ENCODE measurements around the gene STUM. TPM values are rescaled to one million over a fixed set of nuclear protein-coding genes. Genes with fewer than 3 reads are reported as not detected.

The STUM gene
- total and polyA plus RNA-seq, 2 experiments from 2014 or later, result 0.23 to 1.3 TPM

DNA sequence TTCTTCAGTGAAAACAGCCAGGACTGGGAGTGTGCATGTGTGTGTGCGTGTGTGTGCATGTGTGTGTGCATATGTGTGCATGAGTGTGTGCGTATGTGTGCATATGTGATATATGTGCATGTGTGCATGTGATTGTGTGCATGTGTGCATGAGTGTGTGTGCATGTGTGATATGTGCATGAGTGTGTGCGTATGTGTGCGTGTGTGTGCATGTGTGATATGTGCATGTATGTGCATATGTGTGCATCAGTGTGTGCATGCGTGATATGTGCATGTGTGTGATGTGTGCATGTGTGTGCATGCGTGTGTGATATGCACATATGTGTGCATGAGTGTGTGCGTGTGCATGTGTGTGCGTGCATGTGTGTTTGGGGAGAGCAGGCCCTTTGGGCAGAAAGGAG lies 100.7 kb downstream of the STUM start (continued):
- TF ChIP-seq, protein P1, sequence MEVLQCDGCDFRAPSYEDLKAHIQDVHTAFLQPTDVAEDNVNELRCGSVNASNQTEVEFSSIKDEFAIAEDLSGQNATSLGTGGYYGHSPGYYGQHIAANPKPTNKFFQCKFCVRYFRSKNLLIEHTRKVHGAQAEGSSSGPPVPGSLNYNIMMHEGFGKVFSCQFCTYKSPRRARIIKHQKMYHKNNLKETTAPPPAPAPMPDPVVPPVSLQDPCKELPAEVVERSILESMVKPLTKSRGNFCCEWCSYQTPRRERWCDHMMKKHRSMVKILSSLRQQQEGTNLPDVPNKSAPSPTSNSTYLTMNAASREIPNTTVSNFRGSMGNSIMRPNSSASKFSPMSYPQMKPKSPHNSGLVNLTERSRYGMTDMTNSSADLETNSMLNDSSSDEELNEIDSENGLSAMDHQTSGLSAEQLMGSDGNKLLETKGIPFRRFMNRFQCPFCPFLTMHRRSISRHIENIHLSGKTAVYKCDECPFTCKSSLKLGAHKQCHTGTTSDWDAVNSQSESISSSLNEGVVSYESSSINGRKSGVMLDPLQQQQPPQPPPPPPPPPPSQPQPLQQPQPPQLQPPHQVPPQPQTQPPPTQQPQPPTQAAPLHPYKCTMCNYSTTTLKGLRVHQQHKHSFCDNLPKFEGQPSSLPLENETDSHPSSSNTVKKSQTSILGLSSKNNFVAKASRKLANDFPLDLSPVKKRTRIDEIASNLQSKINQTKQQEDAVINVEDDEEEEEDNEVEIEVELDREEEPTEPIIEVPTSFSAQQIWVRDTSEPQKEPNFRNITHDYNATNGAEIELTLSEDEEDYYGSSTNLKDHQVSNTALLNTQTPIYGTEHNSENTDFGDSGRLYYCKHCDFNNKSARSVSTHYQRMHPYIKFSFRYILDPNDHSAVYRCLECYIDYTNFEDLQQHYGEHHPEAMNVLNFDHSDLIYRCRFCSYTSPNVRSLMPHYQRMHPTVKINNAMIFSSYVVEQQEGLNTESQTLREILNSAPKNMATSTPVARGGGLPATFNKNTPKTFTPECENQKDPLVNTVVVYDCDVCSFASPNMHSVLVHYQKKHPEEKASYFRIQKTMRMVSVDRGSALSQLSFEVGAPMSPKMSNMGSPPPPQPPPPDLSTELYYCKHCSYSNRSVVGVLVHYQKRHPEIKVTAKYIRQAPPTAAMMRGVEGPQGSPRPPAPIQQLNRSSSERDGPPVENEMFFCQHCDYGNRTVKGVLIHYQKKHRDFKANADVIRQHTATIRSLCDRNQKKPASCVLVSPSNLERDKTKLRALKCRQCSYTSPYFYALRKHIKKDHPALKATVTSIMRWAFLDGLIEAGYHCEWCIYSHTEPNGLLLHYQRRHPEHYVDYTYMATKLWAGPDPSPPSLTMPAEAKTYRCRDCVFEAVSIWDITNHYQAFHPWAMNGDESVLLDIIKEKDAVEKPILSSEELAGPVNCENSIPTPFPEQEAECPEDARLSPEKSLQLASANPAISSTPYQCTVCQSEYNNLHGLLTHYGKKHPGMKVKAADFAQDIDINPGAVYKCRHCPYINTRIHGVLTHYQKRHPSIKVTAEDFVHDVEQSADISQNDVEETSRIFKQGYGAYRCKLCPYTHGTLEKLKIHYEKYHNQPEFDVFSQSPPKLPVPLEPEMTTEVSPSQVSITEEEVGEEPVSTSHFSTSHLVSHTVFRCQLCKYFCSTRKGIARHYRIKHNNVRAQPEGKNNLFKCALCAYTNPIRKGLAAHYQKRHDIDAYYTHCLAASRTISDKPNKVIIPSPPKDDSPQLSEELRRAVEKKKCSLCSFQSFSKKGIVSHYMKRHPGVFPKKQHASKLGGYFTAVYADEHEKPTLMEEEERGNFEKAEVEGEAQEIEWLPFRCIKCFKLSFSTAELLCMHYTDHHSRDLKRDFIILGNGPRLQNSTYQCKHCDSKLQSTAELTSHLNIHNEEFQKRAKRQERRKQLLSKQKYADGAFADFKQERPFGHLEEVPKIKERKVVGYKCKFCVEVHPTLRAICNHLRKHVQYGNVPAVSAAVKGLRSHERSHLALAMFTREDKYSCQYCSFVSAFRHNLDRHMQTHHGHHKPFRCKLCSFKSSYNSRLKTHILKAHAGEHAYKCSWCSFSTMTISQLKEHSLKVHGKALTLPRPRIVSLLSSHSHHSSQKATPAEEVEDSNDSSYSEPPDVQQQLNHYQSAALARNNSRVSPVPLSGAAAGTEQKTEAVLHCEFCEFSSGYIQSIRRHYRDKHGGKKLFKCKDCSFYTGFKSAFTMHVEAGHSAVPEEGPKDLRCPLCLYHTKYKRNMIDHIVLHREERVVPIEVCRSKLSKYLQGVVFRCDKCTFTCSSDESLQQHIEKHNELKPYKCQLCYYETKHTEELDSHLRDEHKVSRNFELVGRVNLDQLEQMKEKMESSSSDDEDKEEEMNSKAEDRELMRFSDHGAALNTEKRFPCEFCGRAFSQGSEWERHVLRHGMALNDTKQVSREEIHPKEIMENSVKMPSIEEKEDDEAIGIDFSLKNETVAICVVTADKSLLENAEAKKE (CRISPR knock-in tag; IDR thresholded peaks at IDR 0.05), result no peak
- TF ChIP-seq EZH2 (IDR thresholded peaks at IDR 0.05; ENCODE audit: low read depth, unreplicated experiment), result no peak
- TF ChIP-seq ZNF331 (CRISPR knock-in tag; IDR thresholded peaks at IDR 0.05; ENCODE audit: low read depth), result no peak
- TF ChIP-seq ZNF114 (CRISPR knock-in tag; IDR thresholded peaks at IDR 0.05), result no peak
- TF ChIP-seq CREB1 (CRISPR knock-in tag; IDR thresholded peaks at IDR 0.05; ENCODE audit: low read depth), result no peak
- TF ChIP-seq STAT1 (IDR thresholded peaks at IDR 0.05; ENCODE audit: unreplicated experiment), result no peak
- no peak for TF ChIP-seq EZH2phosphoT487 (IDR thresholded peaks at IDR 0.05; ENCODE audit: unreplicated experiment)
- no peak for TF ChIP-seq POLR2AphosphoS5 (IDR thresholded peaks at IDR 0.05; ENCODE audit: low read depth)
- TF ChIP-seq REST (IDR thresholded peaks at IDR 0.05; ENCODE audit: unreplicated experiment), result no peak
